Measurements from ENCODE around the gene RPS23.
A peak's percentile ranks its signal among the peaks of the same experiment; 100 is the strongest.

The RPS23 gene

DNA sequence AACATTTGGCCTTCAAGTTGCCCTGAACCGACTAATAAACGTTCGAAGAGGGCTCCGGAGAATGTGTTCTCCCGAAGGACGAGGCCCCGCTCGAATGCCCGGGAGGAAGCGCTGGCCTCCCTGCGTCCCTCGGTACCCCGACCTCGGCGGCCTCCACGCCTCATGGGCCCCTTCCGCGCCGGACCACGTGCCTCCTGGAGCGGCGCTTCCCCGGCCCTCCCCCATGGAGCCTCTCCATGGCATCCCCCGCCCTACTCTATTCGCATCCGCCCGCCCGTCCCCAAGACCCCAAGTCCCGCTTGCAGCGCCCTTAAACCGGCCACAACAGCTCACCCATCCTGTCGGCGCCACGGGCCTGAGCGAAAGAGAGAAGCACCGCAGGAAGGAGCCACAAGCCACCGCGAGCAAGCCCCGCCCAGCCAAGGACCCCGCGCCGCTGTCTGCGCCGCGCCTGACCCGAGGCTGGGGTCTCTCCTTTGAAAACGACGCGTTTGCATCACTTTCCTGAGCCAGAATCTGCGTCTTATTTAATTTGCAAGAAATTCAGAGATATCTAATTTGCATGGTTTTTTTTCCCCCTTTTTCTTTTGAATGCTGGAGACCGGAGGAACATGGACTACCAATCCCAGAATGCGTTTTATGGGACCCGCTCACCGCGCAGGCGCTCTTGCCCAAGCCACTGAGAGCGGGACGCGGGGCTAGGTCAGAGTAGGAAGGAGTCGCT is at the start of gene RPS23:
Gene RPS23 (minus strand): TSS at position 368 of the 724 bp plus-strand sequence. CDS start 31 bp downstream, at position 337.
- peak; percentile 94 for DNase-seq

DNA sequence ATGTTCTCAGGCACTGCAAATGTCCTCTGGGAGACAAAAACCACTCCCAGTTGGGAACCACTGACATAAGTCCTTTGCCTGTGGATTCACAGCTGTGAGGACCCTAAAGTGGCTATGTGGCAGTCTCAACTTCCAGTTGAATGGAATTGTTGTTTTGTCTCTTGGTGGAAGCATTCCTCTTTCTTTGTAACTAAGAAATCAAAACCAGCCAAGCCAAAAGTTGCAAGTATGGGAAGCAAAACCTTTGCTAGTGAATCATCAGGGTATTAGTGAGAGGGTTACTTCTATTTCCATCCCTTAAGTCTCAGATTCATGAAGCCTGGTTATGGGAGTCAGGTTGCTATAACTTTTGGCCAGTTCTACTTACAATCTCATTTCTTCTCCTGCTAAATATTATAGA is 49.8 kb upstream of the RPS23 start:
- DNase-seq = no peak

DNA sequence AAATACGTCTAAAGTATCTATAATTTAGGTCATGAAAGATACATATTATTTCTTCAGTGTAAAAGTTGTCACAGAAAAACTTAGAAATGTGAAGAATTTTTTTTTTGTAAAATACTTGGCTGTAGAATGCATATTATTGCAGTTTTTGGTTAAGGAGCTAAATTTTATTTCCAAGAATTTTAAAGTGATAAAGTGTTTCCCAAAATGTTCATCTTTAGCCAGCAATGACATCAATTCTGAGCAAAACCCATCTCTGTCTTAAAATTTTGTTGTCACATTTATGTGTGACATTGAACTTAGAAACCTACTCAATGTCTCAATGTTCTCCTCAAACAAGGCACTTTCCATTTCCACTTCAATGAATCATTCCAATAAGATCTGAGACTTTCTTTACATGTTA is 47.8 kb upstream of the RPS23 start:
- DNase-seq = no peak

DNA sequence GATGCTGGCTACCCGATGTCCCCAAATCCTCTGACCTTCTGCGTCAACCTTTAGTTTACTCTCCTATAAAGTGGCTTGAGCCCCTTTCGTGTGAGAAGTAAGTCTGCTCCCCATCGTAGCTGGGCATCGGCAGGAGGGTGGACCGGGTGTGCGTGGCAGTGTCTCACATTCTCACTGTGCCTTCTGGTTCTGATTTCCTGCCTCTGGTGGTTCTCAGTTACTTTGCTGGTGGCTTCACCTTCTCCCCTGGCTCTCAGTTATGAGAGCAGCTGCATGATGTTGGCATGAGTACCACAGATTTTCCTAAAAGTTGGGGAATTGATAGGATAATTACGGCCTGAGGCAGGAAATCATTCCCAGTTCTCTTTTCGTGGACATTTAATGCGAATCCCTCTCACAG is 47.0 kb upstream of the RPS23 start:
- no peak for DNase-seq

DNA sequence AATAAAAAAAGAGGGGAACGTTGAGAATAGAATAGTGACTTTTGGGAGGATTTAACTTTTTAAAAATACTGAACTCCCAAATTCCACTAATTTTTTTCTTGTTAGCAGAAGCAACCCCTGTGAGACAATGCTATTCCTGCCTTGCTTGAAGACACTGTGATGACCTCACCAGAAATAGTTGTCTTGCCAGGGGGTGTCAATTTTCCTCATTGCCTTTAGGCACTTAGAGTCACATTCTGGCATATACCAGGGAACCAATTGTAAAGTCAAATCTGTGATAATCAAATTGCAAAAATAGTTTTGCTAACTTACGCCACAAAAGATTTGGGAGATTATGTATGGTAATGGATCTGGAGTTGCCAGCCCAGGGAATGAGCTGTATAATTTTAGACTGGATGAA is 42.8 kb upstream of the RPS23 start:
- DNase-seq = no peak

DNA sequence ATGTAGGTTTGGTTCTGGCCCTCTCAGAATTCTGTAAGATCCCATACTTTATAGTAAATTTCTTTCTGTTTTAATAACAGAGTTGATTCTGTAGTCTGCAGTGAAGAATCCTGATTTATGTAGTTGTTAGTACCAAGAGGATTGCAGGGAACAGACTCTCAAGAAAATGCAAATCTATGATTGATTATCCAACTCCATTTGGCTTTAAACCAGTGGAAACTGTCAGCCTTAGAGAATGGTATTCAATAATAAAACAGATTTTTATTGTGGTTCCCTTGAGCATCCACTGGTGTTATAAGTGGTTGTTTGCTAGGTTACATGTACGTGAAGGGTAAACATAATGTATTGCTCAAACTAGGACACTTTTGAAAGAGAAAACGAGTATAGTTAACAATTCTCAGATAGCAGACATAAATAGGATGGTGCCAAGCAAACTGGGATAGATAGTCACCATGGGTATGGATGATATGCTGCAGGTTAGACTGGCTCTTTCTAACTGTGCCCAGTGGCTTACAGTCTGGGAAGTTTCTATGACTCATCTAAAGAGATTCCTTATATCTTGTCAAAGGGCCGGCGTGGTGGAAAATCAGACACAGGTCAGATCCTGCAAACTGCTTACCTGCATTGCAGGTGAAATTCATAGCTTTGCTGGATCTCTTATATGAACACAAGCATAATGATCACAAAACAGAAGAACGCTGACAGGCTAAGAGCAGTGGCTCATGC is 41.7 kb upstream of the RPS23 start:
- DNase-seq = no peak

DNA sequence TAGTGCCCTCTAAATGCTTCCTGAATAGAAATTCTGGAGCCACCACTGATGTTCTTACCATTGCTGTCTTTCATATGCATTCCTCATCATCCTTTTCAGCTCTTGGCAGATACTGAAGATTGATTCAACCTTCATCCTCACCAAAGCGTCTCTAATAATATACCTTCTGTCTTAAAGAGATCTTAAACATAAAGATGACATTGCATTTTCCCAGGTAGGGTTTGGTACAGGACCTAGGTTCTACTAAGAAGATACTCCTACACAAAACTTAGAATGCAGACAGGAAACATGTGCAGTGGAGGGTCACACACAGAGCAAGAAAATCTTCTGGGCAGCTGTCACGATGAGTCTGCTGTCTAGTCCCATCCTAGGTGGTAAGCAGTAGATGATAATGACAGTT is 41.0 kb upstream of the RPS23 start:
- no peak for DNase-seq

DNA sequence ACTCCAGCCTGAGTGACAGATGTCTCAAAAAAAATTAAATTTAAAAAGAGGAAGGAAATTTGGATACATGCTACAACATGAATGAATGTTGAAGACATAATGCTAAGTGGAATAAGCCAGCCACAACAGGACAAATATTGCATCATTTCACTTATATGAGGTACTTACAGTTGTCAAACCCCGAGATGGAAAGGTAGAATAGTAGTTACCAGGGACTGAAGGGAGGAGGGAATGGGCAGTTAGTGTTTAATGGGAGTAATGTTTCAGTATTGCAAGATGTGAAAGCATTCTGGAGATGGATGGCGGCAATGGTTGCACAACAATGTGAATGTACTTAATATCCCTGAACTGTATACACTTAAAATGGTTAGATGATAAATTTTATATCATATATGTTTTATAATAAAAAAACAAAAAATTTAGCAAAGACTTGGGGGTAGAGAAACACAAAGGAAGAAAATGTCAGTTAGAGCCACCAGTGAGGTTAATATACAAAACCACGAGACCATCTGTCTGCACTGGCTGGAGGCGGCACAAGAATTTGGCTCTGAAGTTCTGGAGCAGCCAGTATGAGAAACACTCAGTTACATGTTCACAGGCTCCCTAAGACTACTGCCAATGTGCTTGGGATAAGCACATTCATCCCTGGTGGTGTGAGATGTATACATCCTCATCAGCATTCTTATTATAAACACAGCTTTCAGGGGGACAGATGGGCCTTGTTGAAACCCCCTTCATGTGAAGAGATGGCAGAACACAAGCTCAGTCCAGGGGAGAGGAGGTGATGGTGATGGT is 37.0 kb upstream of the RPS23 start:
- no peak for DNase-seq

DNA sequence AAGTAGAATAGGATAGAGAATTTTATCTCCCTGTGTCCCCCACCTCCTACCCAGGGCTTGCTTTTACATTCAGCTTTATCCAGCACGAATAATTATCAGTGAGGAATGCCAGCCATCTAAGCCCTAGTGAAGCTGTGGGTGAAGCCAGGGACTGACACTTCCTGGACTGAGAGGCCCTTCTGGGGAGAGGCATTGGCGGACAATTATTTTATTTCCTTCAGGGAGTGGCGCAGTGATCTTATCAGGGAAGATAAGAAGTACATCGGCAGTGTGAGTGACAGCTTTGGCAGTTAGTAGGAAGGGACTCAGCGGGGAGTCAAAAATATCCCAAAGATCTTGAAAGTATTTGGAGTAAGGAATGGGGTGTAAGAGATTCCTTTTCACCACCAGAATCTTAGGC is 34.9 kb upstream of the RPS23 start:
- no peak for DNase-seq

DNA sequence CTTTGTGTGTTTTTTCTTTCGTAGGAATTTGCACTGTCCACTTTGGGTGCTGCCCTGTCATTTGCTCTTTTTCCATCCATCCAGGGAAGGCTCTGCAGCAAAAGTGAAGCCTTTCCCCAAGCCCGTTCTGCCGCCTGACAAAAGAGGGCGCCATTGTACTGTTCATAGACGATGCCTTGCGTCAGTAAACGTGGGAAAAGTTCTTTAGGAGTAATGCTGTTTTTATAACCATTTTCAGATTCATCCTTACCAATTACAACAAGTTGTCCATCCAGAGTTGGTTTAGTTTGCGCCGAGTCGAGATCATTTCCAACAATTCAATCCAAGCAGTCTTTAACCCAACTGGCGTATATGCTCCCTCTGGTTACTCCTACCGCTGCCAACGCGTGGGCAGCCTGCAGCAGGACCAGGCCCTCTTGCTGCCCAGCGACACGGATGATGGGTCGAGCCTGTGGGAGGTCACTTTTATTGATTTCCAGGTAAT is 34.3 kb upstream of the RPS23 start:
- DNase-seq = peak; percentile 34

DNA sequence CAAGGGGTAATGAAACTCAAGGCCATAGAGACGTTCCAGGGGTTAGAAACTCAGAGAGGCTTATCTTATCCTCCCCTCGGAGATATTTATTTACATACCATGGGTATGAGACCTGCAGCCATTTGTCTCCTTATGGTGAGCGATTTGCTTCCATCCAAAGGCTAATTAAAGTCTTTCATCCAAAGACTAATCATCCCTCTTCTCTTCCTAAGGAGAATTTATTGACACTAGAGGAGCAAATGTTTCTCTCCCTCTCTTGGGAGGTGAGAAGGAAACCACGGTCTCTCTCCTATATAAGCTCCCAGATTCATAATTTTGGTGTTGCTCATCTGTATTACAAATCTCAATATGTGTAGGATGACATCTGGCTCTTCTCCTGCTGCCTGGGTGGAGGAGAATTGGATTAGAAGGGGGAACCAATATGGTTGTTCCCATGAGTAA is 31.0 kb upstream of the RPS23 start:
- DNase-seq = no peak

DNA sequence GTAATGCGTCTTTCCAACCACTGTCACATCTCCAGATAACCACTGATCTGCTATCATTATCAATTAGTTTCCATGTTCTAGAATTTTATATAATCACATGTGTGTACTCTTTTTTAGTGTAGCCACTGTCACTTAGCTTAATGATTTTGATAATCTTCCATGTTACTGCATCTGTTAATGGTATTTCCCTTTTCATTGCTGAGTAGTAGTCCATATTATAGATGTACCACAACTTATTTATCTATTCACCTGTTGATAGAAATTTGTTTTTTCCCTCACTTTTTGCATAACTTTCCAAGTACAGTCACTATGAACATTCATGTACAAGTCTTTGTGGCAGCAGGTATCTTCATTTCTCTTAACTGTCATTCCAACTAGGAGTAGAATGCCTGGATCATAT is 30.3 kb upstream of the RPS23 start:
- no peak for DNase-seq

DNA sequence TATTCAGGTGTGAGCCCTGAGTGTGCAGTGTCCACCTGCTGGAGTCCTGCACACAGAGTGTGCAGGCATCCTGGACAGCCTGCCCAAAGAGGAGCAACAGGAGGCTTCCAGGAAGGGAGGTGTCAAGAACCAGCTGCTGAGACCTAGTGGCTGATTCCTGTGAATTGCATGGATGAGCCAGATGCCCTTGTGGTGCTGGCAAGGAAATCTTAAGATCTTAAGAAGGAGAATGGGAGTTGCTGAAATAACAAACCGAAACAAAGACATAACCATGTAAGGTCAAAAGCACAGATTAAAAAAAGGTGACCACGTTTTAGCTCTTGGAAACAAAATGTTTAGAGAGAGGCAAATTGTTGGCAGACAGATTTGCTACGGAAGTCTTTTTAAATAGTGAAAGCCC is 29.3 kb upstream of the RPS23 start:
- DNase-seq = no peak

DNA sequence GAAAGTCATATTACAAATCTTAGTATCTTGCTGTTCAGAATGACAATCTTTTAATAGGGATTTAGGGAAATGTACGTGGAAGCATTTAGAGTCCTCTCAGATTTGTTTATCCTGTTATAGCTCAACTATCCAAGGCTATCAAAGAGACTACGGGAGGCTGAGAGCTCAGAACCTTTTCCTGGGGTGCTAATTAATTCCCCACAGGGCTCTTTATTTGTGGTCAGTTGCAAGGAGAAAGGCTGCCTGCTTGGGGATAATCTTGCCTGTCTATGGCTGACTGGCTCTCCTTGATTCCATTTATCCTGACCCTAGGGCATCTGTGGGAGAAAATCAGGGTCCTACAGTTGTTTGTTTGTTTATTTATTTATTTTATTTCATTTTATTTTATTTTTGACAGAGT is 28.0 kb upstream of the RPS23 start:
- no peak for DNase-seq

DNA sequence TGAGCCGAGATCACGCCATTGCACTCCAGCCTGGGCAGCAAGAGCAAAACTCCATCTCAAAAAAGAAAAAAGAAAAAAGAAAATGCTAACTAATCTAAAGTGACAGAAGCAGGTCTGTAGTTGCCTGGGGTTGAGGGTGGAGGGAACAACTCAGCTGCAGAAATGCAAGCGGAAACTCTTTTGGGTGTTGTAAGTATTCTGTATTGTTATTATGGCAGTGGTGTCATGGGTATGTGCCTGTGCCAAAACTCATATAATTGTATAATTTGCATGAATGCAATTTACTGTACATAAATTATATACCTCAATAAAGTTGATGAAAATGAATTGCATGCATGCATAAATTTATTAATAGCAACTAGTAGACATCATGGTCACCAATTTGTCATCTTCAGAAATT is 23.0 kb upstream of the RPS23 start:
- DNase-seq = no peak

DNA sequence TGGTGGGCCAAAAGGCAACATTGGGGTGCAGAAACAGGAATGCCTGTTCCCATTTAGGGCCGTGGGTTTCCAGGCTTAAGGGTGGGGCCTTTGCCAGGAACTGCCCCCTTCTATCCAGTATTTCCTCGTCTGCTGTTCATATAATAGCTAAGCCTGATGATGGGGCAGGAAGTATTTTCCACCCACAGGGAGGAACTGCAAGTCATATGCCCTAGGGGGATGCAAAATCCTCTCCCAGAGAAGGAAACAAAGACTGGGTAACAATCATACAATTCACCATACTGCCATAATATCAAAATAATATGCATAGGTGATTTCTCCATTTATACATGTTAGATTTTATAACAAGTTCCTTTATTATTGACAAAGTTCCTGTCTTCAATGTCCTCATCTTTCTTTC is 20.5 kb upstream of the RPS23 start:
- DNase-seq = no peak

DNA sequence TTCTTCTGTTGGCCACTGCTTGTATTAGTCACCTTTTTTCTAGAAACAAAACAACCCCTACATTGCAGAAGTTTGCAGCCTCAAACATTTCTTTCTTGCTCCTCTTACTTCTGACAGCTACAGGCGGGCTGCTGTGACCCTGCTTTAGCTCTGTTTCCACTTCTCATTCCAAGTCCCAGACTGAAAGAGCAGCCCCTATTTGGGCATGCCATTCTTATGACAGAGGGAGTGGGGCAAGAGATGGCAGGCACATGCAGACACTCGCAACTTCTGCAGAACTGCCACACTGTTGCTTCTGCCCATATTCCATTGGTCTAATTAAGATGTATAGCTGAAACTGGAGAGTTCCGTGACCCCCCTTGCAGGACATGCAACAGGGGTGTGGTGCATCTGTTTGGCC is 19.6 kb upstream of the RPS23 start:
- DNase-seq = no peak

DNA sequence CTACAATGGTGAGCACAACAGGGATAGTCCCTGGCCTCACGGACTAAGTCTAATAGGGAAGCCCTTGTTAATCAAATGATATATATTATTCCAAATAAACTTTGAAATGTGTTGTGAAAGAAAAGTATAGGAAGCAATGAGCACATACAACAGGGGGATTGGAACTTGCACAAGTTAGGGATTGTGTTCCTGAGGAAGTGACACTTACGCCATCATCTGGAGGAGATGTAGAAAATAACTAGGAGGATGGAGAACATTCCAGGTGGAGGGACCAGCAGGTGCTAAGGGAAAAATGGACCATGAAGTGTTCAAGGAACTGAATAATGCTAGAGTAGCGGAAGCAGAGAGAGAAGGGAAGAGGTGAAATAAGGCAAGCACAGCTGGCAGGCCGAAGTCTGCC is 18.8 kb upstream of the RPS23 start:
- no peak for DNase-seq

DNA sequence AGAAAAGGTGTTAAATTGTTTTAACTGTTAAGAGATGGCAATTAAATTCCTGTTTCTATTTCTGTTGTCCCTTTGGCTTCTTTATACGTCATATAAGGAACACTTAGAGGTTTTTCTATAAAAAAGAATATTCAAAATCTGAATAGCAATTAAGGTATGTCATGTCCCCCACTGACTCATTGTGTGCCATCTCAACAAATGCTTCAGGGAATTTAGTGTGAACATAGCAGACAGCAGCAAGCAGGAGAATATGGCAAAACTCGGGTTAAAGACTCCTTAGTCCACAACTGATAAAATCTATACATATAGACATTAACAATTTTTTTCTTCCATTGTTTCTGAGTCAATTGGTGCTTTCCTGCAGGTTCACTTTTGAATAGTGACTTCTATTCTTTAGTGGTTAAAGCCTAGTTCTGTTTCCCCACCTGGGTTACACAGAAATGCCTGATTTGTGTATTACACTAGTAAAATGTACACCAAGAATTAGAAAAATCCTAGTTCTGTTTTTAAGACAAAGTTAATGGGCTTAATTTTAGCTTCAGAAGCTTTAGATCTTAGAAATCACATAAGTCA is 17.9 kb upstream of the RPS23 start:
- no peak for DNase-seq

DNA sequence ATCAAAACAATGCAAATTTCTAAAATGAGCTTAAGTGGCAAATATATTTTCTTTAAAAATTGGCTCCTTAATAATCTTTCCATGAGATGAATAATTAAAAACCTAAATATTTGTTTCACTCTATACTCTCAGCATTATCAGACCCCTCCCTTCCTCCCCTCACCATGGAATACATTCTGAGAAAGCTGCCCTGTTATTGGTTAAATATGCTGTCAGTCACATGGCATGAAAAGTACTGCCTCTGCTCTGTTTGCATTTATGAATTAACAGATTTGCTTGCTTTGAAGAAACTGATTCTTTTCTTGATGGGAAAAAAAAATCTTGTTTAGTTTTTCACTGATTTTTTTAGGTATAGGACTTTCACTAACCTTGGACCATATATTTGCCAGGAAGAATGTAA is 17.0 kb upstream of the RPS23 start:
- no peak for DNase-seq

DNA sequence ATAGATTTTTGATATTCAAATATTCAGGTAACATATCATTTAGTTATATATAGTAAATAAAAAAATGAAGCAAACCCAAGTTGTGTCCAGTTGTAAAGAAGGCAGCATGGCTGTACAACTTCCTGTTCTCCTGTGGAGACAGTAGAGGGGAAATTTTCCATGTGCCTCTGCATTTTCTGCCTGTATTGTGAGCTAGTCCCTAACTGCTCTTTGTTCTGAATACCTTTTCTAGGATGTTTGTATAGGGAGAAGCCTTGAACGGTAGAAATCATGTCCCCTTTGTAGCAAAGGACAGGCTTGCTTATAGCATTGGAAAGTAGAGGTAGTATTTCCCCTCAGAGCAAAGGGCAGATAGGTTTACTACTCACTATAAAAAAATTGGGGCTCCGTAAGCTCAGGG is 13.3 kb upstream of the RPS23 start:
- DNase-seq = no peak

DNA sequence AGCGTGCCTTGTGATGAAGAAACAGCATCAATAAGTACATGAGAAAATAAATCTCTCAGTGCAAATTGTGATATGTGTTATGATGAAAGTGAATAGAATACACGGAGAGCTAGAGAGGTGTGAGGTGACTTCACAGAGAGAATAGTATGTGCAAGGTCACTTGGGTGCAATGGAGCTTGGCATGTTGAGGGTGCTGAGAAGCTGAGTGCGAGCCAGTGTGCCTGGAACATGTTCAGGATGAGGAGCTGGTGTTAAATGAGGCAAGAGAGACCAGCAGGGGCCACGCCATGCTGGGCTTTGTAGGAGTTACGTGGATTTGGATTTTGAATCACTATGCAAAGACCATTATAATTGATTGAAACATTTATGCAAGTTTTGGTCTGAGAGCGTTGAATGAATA is 12.8 kb upstream of the RPS23 start:
- no peak for DNase-seq

DNA sequence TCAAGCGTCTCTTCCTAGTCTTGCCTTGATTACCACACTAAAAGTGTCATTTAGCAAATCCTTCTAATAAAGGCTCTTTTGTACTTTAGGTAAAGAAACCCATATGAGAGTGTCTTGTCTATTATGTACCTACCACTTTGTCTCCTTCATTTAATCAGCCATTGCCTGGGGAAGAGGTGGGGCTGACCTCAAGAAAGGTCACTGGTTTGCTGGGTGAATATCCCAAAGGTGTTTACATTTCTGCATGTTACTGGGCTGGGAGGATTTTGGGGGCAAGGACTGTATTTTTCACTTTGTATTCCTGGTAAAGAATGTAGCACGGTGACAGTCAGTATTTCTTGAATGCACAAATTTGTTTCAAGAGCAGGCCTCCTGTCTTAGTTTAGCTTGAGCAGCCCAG is 11.9 kb upstream of the RPS23 start:
- no peak for DNase-seq

All from NCI-H1092 treated with DMSO at 0.1 percent for 48 hours (cell line).